H1 (cell line): ENCODE measurements around the gene PRR30. TPM values are rescaled to one million over a fixed set of nuclear protein-coding genes. Genes with fewer than 3 reads are reported as not detected.

ENCODE experiments used
- CTCF ChIA-PET: fragments of 300-600 bp; sonication (Branson Sonifier 250); formaldehyde crosslinking; loops from one replicate; lab custom pipeline; 2021; ENCODE audit not compliant: partially characterized antibody; lab: Charles Lee
- POLR2A ChIA-PET: fragments of 300-600 bp; sonication (Branson Sonifier 250); formaldehyde crosslinking; loops from one replicate; lab custom pipeline; 2021; ENCODE audit warnings: inconsistent platforms; ENCODE audit not compliant: partially characterized antibody; lab: Charles Lee
- DNase-seq, 2 experiments: peaks; one replicate each; pipeline versions ENCODE4 v3.0.0 to v3.0.0-alpha.2; 2010 to 2022; ENCODE audit warnings: low spot score in 2 of 2, low read depth in 1 of 2, mixed read lengths in 1 of 2
- FAIRE-seq: peaks from 2 replicates; lab custom pipeline; 2011; peaks lifted over from hg19 to GRCh38; lab: Jason Lieb, UNC
- H2AFZ ChIP-seq: 2 replicates; pipeline ENCODE4 v1.8.1; 2012; ENCODE audit warnings: low read length, inconsistent platforms
- H2AK5ac ChIP-seq: 2 replicates; pipeline ENCODE4 v1.6.1; 2013; ENCODE audit warnings: low read depth, low read length
- H2BK120ac ChIP-seq: replicated peaks from 2 replicates; pipeline ENCODE3; 2013; ENCODE audit warnings: low read depth, low read length, inconsistent platforms
- H2BK12ac ChIP-seq: 2 replicates; pipeline ENCODE4 v1.6.1; 2013; ENCODE audit warnings: low read depth, low read length
- H2BK15ac ChIP-seq: 2 replicates; pipeline ENCODE4 v1.6.1; 2013; ENCODE audit warnings: low read length
- H2BK20ac ChIP-seq: 2 replicates; pipeline ENCODE4 v1.6.1; 2013; ENCODE audit warnings: low read length
- H2BK5ac ChIP-seq: 2 replicates; pipeline ENCODE4 v1.6.1; 2013; ENCODE audit warnings: low read depth, low read length
- H3K14ac ChIP-seq: 2 replicates; pipeline ENCODE4 v1.6.1; 2013; ENCODE audit warnings: inconsistent platforms; ENCODE audit not compliant: insufficient read length
- H3K18ac ChIP-seq: 2 replicates; pipeline ENCODE4 v1.6.1; 2013; ENCODE audit warnings: low read length; ENCODE audit errors: extremely low read depth
- H3K23ac ChIP-seq: 2 replicates; pipeline ENCODE4 v1.6.1; 2013; ENCODE audit warnings: inconsistent platforms; ENCODE audit not compliant: insufficient read length
- H3K23me2 ChIP-seq: 2 replicates; pipeline ENCODE4 v1.6.1; 2013; ENCODE audit warnings: low read depth, low read length
- H3K27ac ChIP-seq: 2 replicates; pipeline ENCODE4 v1.6.1; 2011; ENCODE audit warnings: low read depth, low read length, inconsistent platforms
- H3K27me3 ChIP-seq, 4 experiments: replicated peaks in 1 of 4; 1 replicate in 1 of 4; 2 replicates in 3 of 4; pipeline versions ENCODE4 v1.6.1 to v1.8.1; 2011 to 2013; ENCODE audit warnings: low read length in 3 of 4, mild to moderate bottlenecking in 3 of 4, inconsistent platforms in 2 of 4, mixed read lengths in 2 of 4, moderate library complexity in 1 of 4; ENCODE audit not compliant: control insufficient read depth in 3 of 4, insufficient read depth in 3 of 4; ENCODE audit errors: extremely low read depth in 1 of 4
- H3K36me3 ChIP-seq, 4 experiments: 2 replicates each; pipeline versions ENCODE4 v1.6.1 to v1.8.1; 2011 to 2013; ENCODE audit warnings: mild to moderate bottlenecking in 4 of 4, low read length in 3 of 4, moderate library complexity in 2 of 4, control low read depth in 1 of 4, inconsistent platforms in 1 of 4; ENCODE audit not compliant: insufficient read depth in 4 of 4, control insufficient read depth in 2 of 4
- H3K4ac ChIP-seq: replicated peaks from 2 replicates; pipeline ENCODE3; 2013; ENCODE audit warnings: low read length, low read depth, mixed read lengths, inconsistent platforms; ENCODE audit not compliant: insufficient read length
- H3K4me1 ChIP-seq, 4 experiments: replicated peaks in 1 of 4; 1 replicate in 1 of 4; 2 replicates in 3 of 4; pipeline versions ENCODE4 v1.6.1 to v1.8.1; 2011 to 2013; ENCODE audit warnings: low read length in 3 of 4, inconsistent platforms in 2 of 4, mixed read lengths in 1 of 4; ENCODE audit not compliant: insufficient read depth in 4 of 4, control insufficient read depth in 3 of 4
- H3K4me2 ChIP-seq, 2 experiments: 2 replicates each; pipeline versions ENCODE4 v1.6.1 to v1.8.1; 2011 to 2013; ENCODE audit warnings: low read depth in 2 of 2, low read length in 2 of 2, control low read depth in 1 of 2, inconsistent platforms in 1 of 2, mild to moderate bottlenecking in 1 of 2; ENCODE audit not compliant: insufficient read depth in 1 of 2
- H3K4me3 ChIP-seq, 4 experiments: fragments of 200-600, 300-600 bp in 1 of 4; sonication (generic), shearing (Covaris generic), sonication (Bioruptor Twin) in 1 of 4; 2 replicates each; pipeline versions ENCODE4 v1.5.1 to v1.8.1; 2011 to 2016; ENCODE audit warnings: low read length in 4 of 4, low read depth in 3 of 4, control low read depth in 2 of 4, inconsistent platforms in 2 of 4, mild to moderate bottlenecking in 2 of 4, mixed read lengths in 1 of 4, moderate library complexity in 1 of 4; ENCODE audit not compliant: insufficient read depth in 2 of 4; ENCODE audit errors: extremely low read depth in 1 of 4
- H3K56ac ChIP-seq: replicated peaks from 2 replicates; pipeline ENCODE3; 2013; ENCODE audit warnings: low read depth, mild to moderate bottlenecking, mixed read lengths, low read length, inconsistent platforms; ENCODE audit not compliant: insufficient read length
- H3K79me1 ChIP-seq: 2 replicates; pipeline ENCODE4 v1.6.1; 2013; ENCODE audit warnings: low read depth, low read length, control low read depth
- H3K79me2 ChIP-seq, 2 experiments: 2 replicates each; pipeline versions ENCODE4 v1.6.1 to v1.8.1; 2012 to 2013; ENCODE audit warnings: low read length in 2 of 2, mild to moderate bottlenecking in 2 of 2, inconsistent platforms in 1 of 2; ENCODE audit not compliant: insufficient read depth in 2 of 2, control insufficient read depth in 1 of 2
- H3K9ac ChIP-seq, 4 experiments: replicated peaks in 1 of 4; 1 replicate in 1 of 4; 2 replicates in 3 of 4; pipeline versions ENCODE4 v1.6.1 to v1.8.1; 2011 to 2013; ENCODE audit warnings: low read depth in 3 of 4, low read length in 3 of 4, control low read depth in 2 of 4, mild to moderate bottlenecking in 2 of 4, moderate library complexity in 2 of 4, inconsistent platforms in 1 of 4; ENCODE audit errors: extremely low read depth in 1 of 4
- H3K9me3 ChIP-seq, 2 experiments: 2 replicates each; pipeline versions ENCODE4 v1.6.1 to v1.8.1; 2012 to 2013; ENCODE audit warnings: mild to moderate bottlenecking in 2 of 2, moderate library complexity in 2 of 2, control low read depth in 1 of 2, inconsistent platforms in 1 of 2, low read depth in 1 of 2, low read length in 1 of 2, mixed read lengths in 1 of 2; ENCODE audit not compliant: insufficient read depth in 2 of 2
- H4K20me1 ChIP-seq, 2 experiments: replicated peaks in 1 of 2; 2 replicates each; pipeline versions ENCODE3 to v1.8.1; 2011 to 2013; ENCODE audit warnings: inconsistent platforms in 2 of 2, low read length in 2 of 2, mild to moderate bottlenecking in 1 of 2; ENCODE audit not compliant: insufficient read depth in 2 of 2, control insufficient read depth in 1 of 2
- H4K5ac ChIP-seq: 2 replicates; pipeline ENCODE4 v1.6.1; 2013; ENCODE audit warnings: low read length, low read depth, mixed read lengths, inconsistent platforms; ENCODE audit not compliant: insufficient read length
- H4K8ac ChIP-seq: 2 replicates; pipeline ENCODE4 v1.8.0; 2013; ENCODE audit warnings: mild to moderate bottlenecking, moderate library complexity, low read length, inconsistent platforms; ENCODE audit not compliant: insufficient read depth; ENCODE audit errors: extremely low read depth
- H4K91ac ChIP-seq: replicated peaks from 2 replicates; pipeline ENCODE3; 2013; ENCODE audit warnings: low read length, mixed read lengths, inconsistent platforms; ENCODE audit not compliant: insufficient read length
- CEBPB ChIP-seq: IDR thresholded peaks from 2 replicates; pipeline ENCODE4 v1.6.1; 2012; ENCODE audit warnings: low read depth, low read length
- KDM4A ChIP-seq: IDR thresholded peaks from one replicate; pipeline ENCODE4 v1.7.1; 2012; ENCODE audit warnings: low read depth, mild to moderate bottlenecking, moderate library complexity, low read length, inconsistent platforms; ENCODE audit not compliant: severe bottlenecking
- MAFK ChIP-seq: IDR thresholded peaks from 2 replicates; pipeline ENCODE4 v1.6.1; 2012; ENCODE audit warnings: low read depth, mild to moderate bottlenecking, improper control_type of control experiment, low read length
- RNF2 ChIP-seq: fragments of 200-900, 300-1000 bp; sonication (generic); IDR thresholded peaks from 2 replicates; pipeline ENCODE4 v1.7.1; 2016; ENCODE audit warnings: borderline replicate concordance, low read depth, mild to moderate bottlenecking, antibody characterized with exemption, low read length; ENCODE audit not compliant: poor library complexity, severe bottlenecking; ENCODE audit errors: missing control alignments
- SP4 ChIP-seq: IDR thresholded peaks from 2 replicates; pipeline ENCODE4 v1.6.1; 2012; ENCODE audit warnings: low read length, inconsistent platforms
- SRF ChIP-seq: IDR thresholded peaks from 2 replicates; pipeline ENCODE4 v1.6.1; 2011; ENCODE audit warnings: mild to moderate bottlenecking, low read depth, low read length, moderate library complexity
- TCF12 ChIP-seq: IDR thresholded peaks from 2 replicates; pipeline ENCODE4 v1.6.1; 2011; ENCODE audit warnings: low read depth, mild to moderate bottlenecking, low read length
- YY1 ChIP-seq: IDR thresholded peaks from 2 replicates; pipeline ENCODE4 v1.6.1; 2011; ENCODE audit warnings: low read depth, mild to moderate bottlenecking, low read length
- WGBS, 2 experiments: shearing (Covaris generic) in 1 of 2; methylation state at CpG; one replicate each; pipeline versions ENCODE4 v1.1.6 to v1.1.7; 2013 to 2015; ENCODE audit warnings: low lambda C conversion rate in 2 of 2, mixed read lengths in 2 of 2, inconsistent platforms in 1 of 2, low coverage in 1 of 2, missing lambda C conversion rate in 1 of 2; ENCODE audit not compliant: insufficient replicate concordance in 2 of 2, insufficient coverage in 1 of 2, insufficient read length in 1 of 2; ENCODE audit errors: extremely low coverage in 1 of 2, missing lambda C conversion rate in 1 of 2; 5-methylcytosine and 5-hydroxymethylcytosine counted together
- polyA plus RNA-seq, 7 experiments: library from polyadenylated mRNA; depleted of rRNA in 3 of 7; stranded (reverse) in 5 of 7; unstranded in 2 of 7; fragments of >200 nt in 5 of 7; fragments of 200-250 nt in 2 of 7; gene quantifications; 1 replicate in 5 of 7; 2 replicates in 1 of 7; 4 replicates in 1 of 7; pipeline versions ENCODE4 v1.2.1 to v1.2.3, GENCODE V29; 2011 to 2013; ENCODE audit warnings: missing spikeins in 2 of 7, mixed read lengths in 2 of 7
- total RNA-seq: library from RNA; stranded (reverse); fragmentation: NEBNext Ultra II Directional; extraction: Animal tissue kit (Norgen Biotek cat#: 25700); gene quantifications from 2 replicates; pipeline ENCODE4 v1.2.1, GENCODE V29; 2021
- TF ChIP-seq, protein P1 (sequence below): IDR thresholded peaks from 2 replicates; pipeline ENCODE4 v1.6.1; 2011; ENCODE audit warnings: low read depth, mild to moderate bottlenecking, low read length; ENCODE audit not compliant: insufficient read depth

The PRR30 gene
- total and polyA plus RNA-seq, 2 of the 8 experiments (the other 6 are each of a cell fraction or from before 2014, with no cell fraction given), result not detected

DNA sequence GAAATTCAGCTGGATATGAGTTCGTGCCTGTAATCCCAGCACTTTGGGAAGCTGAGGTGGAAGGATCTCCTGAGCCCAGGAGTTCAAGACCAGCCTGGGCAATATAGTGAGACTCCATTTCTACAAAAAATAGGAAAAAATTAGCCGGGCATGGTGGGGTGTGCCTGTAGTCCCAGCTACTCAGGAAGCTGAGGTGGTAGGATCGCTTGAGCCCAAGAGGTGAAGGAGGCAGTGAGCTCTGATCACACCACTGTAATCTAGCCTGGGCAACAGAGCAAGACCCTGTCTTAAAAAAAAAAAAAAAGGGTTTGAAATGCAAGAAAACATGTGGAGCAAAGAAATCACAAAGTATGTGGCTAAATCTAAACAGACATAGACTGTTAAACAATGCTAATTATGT lies 30.1 kb downstream of the PRR30 start:
- no peak overlapping the region for H4K91ac ChIP-seq
- H2BK120ac ChIP-seq, result no peak overlapping the region
- no peak overlapping the region for H2AK5ac ChIP-seq
- no peak overlapping the region for H2BK15ac ChIP-seq
- H3K36me3 ChIP-seq, result no peaks in the 10 kb centered on the region
- H2BK5ac ChIP-seq, result no peak overlapping the region
- no peaks in the 10 kb centered on the region for H3K9me3 ChIP-seq
- no peak overlapping the region for H2BK12ac ChIP-seq
- H4K20me1 ChIP-seq, result no peaks in the 10 kb centered on the region
- H3K4me3 ChIP-seq, result no peak overlapping the region
- H3K4ac ChIP-seq, result no peak overlapping the region
- H3K27ac ChIP-seq, result no peak overlapping the region
- ChIA-PET POLR2A (interaction anchor here (0.6 to 1.7 kb wide), 2 partner anchors 24 to 35 kb away, joined by 4 to 5 read pairs; no protein-coding TSS in a partner anchor), CTCF (interaction anchor here (0.5 to 9.5 kb wide), 9 partner anchors 9 to 285 kb away, joined by 3 to 120 read pairs (median 4); partner anchors contain the start of gene KHK)
- 88% methylated on average over 3 of the region's 3 CpGs; no CpG with 5 or more reads in 1 of the 2 experiments for WGBS, 2 experiments
- FAIRE-seq (no peak), DNase-seq (no peak)
- no peaks in the 10 kb centered on the region for H3K79me1 ChIP-seq
- peaks cover 0 to 2% (median 0%) of the 10 kb centered on the region in 4 experiments; a peak in 1 of 7 replicates for H3K27me3 ChIP-seq
- H3K4me2 ChIP-seq, result no peak overlapping the region
- H3K56ac ChIP-seq, result no peak overlapping the region
- no peak overlapping the region for H4K8ac ChIP-seq
- no peak overlapping the region for H3K9ac ChIP-seq
- no peak overlapping the region for H3K18ac ChIP-seq
- H3K4me1 ChIP-seq, result no peaks in the 10 kb centered on the region; a peak in 1 of 7 replicates
- H2AFZ ChIP-seq, result no peak overlapping the region
- H3K23ac ChIP-seq, result no peak overlapping the region
- no peak overlapping the region for H2BK20ac ChIP-seq
- no peak overlapping the region for H3K14ac ChIP-seq
- TF ChIP-seq KDM4A, result no peak
- no peak for TF ChIP-seq CEBPB
- no peak for TF ChIP-seq SP4
- no peak for TF ChIP-seq MAFK
- no peak for TF ChIP-seq TCF12
- TF ChIP-seq YY1, result no peak
- TF ChIP-seq RNF2, result no peak
- TF ChIP-seq SRF, result no peak
- TF ChIP-seq, protein P1, sequence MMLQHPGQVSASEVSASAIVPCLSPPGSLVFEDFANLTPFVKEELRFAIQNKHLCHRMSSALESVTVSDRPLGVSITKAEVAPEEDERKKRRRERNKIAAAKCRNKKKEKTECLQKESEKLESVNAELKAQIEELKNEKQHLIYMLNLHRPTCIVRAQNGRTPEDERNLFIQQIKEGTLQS, result no peak
- no peak overlapping the region for H4K5ac ChIP-seq
- H3K79me2 ChIP-seq, result no peaks in the 10 kb centered on the region
- H3K23me2 ChIP-seq, result no peaks in the 10 kb centered on the region
